ENCODE results near the gene POPDC3. TPM values are rescaled to one million over a fixed set of nuclear protein-coding genes. Genes with fewer than 3 reads are reported as not detected.

Gene POPDC3
- total RNA-seq, 1 donor from 2014 or later = 8.2 TPM

- no peak overlapping the region for H3K4me2 ChIP-seq
- H3K4me1 Mint-ChIP-seq = no peaks in the 10 kb centered on the region
- H3K27ac ChIP-seq = no peak overlapping the region
- H3K4me3 Mint-ChIP-seq = no peak overlapping the region
- DNase-seq (ENCODE audit: low spot score) = no peak
- TF ChIP-seq EZH2 (IDR thresholded peaks at IDR 0.05) (no peak), EZH2phosphoT487 (IDR thresholded peaks at IDR 0.05) (no peak), CTCF (IDR thresholded peaks at IDR 0.05) (no peak)
- H3K9me3 Mint-ChIP-seq = peaks cover 3% of the 10 kb centered on the region
- H3K9ac ChIP-seq = no peak overlapping the region
- H3K4me3 ChIP-seq = no peak overlapping the region
- H2AFZ ChIP-seq (replicated peaks) = no peak overlapping the region
- peaks cover 15% of the 10 kb centered on the region for H3K4me1 ChIP-seq
- no peaks in the 10 kb centered on the region for H3K36me3 Mint-ChIP-seq
- no peaks in the 10 kb centered on the region for H3K27me3 ChIP-seq
- no peaks in the 10 kb centered on the region for H3K9me3 ChIP-seq (ENCODE audit: low read depth)
- no peaks in the 10 kb centered on the region for H3K36me3 ChIP-seq
- no peaks in the 10 kb centered on the region for H3K27me3 Mint-ChIP-seq (ENCODE audit: insufficient read depth, low read depth)
- no peaks in the 10 kb centered on the region for H3F3A ChIP-seq (ENCODE audit: low read depth)
- H3K27ac Mint-ChIP-seq = no peak overlapping the region
- H4K20me1 ChIP-seq (ENCODE audit: low read depth) = no peaks in the 10 kb centered on the region
- H3K79me2 ChIP-seq (ENCODE audit: low read depth) = no peaks in the 10 kb centered on the region
Observed at GRCh38 chr6:105152880-105153279, 26.9 kb downstream of the POPDC3 start.

- no peaks in the 10 kb centered on the region for H3K27me3 Mint-ChIP-seq (ENCODE audit: insufficient read depth, low read depth)
- Histone ChIP-seq H3K36me3 (no peaks in the 10 kb centered on the region), H2AFZ (replicated peaks) (no peak overlapping the region), H3K27me3 (no peaks in the 10 kb centered on the region), H3K9ac (no peak overlapping the region), H3F3A (ENCODE audit: low read depth) (no peaks in the 10 kb centered on the region), H4K20me1 (ENCODE audit: low read depth) (no peaks in the 10 kb centered on the region), H3K4me3 (no peak overlapping the region), H3K27ac (no peak overlapping the region), H3K4me2 (no peak overlapping the region), H3K79me2 (ENCODE audit: low read depth) (no peaks in the 10 kb centered on the region), H3K4me1 (peaks cover 3% of the 10 kb centered on the region), H3K9me3 (ENCODE audit: low read depth) (no peaks in the 10 kb centered on the region)
- H3K4me1 Mint-ChIP-seq = no peaks in the 10 kb centered on the region
- H3K27ac Mint-ChIP-seq = no peak overlapping the region
- no peak for DNase-seq (ENCODE audit: low spot score)
- H3K9me3 Mint-ChIP-seq = peaks cover 3% of the 10 kb centered on the region
- H3K4me3 Mint-ChIP-seq = no peak overlapping the region
- TF ChIP-seq CTCF (IDR thresholded peaks at IDR 0.05) (no peak), EZH2 (IDR thresholded peaks at IDR 0.05) (no peak), EZH2phosphoT487 (IDR thresholded peaks at IDR 0.05) (no peak)
- H3K36me3 Mint-ChIP-seq = no peaks in the 10 kb centered on the region
Observed at GRCh38 chr6:105151644-105152043, 28.2 kb downstream of the POPDC3 start.

- Mint-ChIP-seq H3K9me3 (no peaks in the 10 kb centered on the region), H3K4me3 (peak overlapping the region; percentile 88), H3K27me3 (ENCODE audit: insufficient read depth, low read depth) (peaks cover 19% of the 10 kb centered on the region), H3K4me1 (peaks cover 9% of the 10 kb centered on the region), H3K27ac (no peak overlapping the region), H3K36me3 (no peaks in the 10 kb centered on the region)
- Histone ChIP-seq H3K27me3 (peaks cover 68% of the 10 kb centered on the region), H3K9me3 (ENCODE audit: low read depth) (no peaks in the 10 kb centered on the region), H3K4me2 (no peak overlapping the region), H3K79me2 (ENCODE audit: low read depth) (no peaks in the 10 kb centered on the region), H3K27ac (no peak overlapping the region), H2AFZ (replicated peaks) (no peak overlapping the region), H3F3A (ENCODE audit: low read depth) (no peaks in the 10 kb centered on the region), H3K9ac (no peak overlapping the region), H3K36me3 (no peaks in the 10 kb centered on the region), H3K4me1 (peaks cover 9% of the 10 kb centered on the region), H3K4me3 (peak overlapping the region; percentile 72), H4K20me1 (ENCODE audit: low read depth) (peaks cover 11% of the 10 kb centered on the region)
- TF ChIP-seq EZH2phosphoT487 (IDR thresholded peaks at IDR 0.05) (no peak), CTCF (IDR thresholded peaks at IDR 0.05) (no peak), EZH2 (IDR thresholded peaks at IDR 0.05) (no peak)
- no peak for DNase-seq (ENCODE audit: low spot score)
Observed at GRCh38 chr6:105138141-105138540, 41.7 kb downstream of the POPDC3 start.

All from neural progenitor cell (in vitro differentiated cells).